Bronchial epithelial cell (primary cell): ENCODE data around the gene HS3ST3B1. TPM values are rescaled to one million over a fixed set of nuclear protein-coding genes. Genes with fewer than 3 reads are reported as not detected.

ENCODE experiments used
- DNase-seq: peaks from one replicate; pipeline ENCODE4 v3.0.0-alpha.2; 2010; ENCODE audit warnings: low read depth
- FAIRE-seq: peaks from 2 replicates; lab custom pipeline; 2011; peaks lifted over from hg19 to GRCh38; lab: Jason Lieb, UNC
- H3K27me3 ChIP-seq: 2 replicates; pipeline ENCODE4 v1.5.1; 2011; ENCODE audit warnings: low read length; ENCODE audit not compliant: control insufficient read depth, insufficient read depth
- H3K36me3 ChIP-seq: 2 replicates; pipeline ENCODE4 v1.5.1; 2011; ENCODE audit warnings: low read length; ENCODE audit not compliant: control insufficient read depth, insufficient read depth
- H3K4me3 ChIP-seq: 2 replicates; pipeline ENCODE4 v1.5.1; 2011; ENCODE audit warnings: mild to moderate bottlenecking, low read depth, low read length, control low read depth
- total RNA-seq: library from RNA; depleted of rRNA; stranded (reverse); fragments of >200 nt; gene quantifications from 2 replicates; pipeline ENCODE4 v1.2.1, GENCODE V29; 2014
- TF ChIP-seq, protein P1 (sequence below): IDR thresholded peaks from 2 replicates; pipeline ENCODE4 v1.5.1; 2011; ENCODE audit warnings: mild to moderate bottlenecking, moderate library complexity, low read length, control low read depth, inconsistent platforms; ENCODE audit not compliant: insufficient read depth, severe bottlenecking

Gene HS3ST3B1
- total RNA-seq, 1 donor from 2014 or later = 0.53 TPM

DNA sequence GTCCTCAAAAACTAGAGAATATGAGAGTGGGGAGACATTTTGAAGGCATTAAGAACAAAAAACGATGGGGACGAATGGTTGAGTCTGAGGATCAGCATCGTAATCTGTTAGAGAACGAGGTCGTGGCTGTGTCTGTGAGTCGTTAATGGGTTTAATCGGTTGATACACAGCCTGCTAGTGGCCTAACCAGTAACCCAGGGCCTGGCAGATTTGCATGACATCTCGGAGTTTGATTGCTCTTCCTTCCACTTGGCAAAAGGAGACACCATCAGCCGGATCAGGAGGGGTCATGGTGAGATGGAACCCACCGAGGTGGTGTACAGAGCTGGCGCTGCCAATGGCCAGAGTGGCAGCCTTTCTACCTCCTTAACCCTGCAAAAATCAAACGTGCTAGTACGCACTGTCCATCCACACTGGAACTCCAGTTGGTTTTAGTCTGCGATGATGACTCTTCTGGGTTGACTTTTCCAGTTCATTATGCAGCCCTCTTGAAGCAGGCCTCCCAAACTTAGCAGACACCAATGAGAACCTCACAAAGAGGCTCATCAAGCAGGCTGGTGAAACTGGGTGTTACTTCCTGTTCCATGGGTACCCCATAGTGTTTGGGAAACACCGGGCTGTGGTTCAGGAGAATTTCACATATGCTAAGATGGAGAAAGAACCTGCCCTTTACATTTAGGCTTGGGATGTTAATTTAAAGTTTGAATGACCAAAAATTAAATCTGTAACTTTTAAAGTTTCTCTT, 4.1 kb downstream of the HS3ST3B1 start:
- Histone ChIP-seq H3K27me3 (peaks cover 14% of the 10 kb centered on the region), H3K4me3 (no peak overlapping the region), H3K36me3 (no peaks in the 10 kb centered on the region)
- no peak for FAIRE-seq
- TF ChIP-seq, protein P1, sequence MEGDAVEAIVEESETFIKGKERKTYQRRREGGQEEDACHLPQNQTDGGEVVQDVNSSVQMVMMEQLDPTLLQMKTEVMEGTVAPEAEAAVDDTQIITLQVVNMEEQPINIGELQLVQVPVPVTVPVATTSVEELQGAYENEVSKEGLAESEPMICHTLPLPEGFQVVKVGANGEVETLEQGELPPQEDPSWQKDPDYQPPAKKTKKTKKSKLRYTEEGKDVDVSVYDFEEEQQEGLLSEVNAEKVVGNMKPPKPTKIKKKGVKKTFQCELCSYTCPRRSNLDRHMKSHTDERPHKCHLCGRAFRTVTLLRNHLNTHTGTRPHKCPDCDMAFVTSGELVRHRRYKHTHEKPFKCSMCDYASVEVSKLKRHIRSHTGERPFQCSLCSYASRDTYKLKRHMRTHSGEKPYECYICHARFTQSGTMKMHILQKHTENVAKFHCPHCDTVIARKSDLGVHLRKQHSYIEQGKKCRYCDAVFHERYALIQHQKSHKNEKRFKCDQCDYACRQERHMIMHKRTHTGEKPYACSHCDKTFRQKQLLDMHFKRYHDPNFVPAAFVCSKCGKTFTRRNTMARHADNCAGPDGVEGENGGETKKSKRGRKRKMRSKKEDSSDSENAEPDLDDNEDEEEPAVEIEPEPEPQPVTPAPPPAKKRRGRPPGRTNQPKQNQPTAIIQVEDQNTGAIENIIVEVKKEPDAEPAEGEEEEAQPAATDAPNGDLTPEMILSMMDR = no peak
- DNase-seq = no peak

DNA sequence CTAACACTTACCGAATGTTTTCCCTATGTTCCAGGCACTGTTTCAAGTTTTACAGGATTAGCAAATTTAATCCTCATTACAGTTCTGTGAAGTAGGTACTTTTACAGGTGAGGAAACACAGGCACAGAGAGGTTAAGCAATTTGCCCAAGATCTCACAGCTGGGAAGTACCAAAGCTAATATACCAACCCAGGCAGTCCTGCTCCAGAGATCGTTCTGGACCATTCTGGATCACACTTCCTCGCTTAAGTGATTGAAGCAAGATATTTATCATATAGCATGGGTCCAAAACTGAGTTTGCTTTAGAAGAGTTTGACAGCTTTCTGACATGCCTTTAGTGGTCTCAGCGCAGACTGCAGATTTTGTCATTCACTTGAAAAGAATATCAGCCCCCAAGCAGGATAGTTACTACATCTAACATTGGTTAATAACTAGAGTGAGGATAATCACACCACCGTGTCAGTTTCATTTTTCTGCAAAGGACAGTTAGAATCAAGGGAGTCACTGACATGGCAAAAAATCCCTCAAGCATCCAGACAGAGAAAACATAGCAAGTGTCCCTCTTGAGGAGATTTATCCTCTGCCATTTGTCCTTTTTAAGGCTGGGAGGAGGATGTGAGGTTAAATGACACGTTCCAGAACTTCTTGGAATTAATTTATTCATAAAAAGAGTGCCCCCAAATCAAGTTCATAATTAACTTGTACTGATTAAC, 5.1 kb downstream of the HS3ST3B1 start:
- Histone ChIP-seq H3K27me3 (peaks cover 14% of the 10 kb centered on the region), H3K4me3 (no peak overlapping the region), H3K36me3 (no peaks in the 10 kb centered on the region)
- FAIRE-seq (no peak), DNase-seq (no peak)
- TF ChIP-seq, protein P1 = no peak

DNA sequence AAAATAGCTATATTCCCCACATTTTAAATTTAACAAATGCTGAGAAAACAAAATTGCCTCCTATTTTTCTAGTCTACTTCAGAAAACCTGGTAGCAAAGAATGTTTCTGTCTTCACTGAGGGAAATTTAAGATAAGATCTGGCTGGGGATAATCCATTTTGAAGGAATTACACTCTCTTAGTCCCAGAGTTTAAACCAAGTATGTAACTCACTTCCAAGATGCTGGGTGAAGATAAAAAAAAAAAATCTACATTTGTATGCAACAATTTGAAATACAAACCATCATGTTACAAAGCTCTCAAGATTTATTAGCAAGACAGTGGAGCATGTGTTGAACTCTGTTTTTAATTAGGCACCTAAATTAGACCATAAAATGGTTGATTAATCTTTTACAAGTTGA, 5.7 kb downstream of the HS3ST3B1 start:
- DNase-seq (no peak), FAIRE-seq (no peak)
- H3K4me3 ChIP-seq = no peak overlapping the region
- TF ChIP-seq, protein P1 = no peak
- H3K36me3 ChIP-seq = no peaks in the 10 kb centered on the region
- peaks cover 14% of the 10 kb centered on the region for H3K27me3 ChIP-seq

DNA sequence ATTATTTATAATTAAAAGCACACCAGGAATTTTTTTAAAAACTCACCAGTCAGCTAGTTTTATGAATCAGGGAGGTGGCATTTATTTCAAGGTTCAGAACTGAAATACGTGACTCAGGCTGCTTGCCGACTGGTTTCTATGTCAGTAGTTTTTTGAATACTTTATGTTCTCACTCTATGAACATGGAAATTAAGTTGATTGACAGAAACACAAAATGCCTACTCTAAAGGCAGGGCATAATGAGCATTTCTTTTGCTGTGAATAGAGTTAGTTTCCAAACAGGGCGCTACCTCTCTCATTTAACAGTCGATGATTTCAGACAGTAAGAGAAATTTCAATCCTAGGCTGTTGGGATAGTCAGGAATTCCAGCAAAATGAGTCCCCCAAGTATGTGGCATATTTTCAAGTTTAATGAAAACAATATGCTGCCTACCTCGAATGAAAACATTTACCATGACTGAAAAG, 6.7 kb downstream of the HS3ST3B1 start:
- no peak overlapping the region for H3K4me3 ChIP-seq

DNA sequence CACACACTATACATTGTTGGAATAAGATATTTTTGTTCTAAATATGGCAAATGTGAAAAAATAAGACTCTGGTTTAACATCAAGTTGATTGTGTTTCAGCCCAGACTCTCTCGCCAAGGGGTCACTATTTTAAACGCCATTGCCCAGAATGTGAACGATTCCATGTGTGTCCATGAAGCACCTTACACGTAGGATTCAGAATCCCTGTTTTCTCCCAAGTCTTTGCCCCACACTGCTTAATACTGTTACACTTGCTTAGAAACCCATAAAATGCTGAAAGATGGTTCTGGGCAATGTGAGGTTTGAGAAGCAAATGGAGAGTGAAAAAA, 7.7 kb downstream of the HS3ST3B1 start:
- no peak for DNase-seq
- H3K4me3 ChIP-seq = peak overlapping the region; percentile 55
- TF ChIP-seq, protein P1 = no peak
- no peaks in the 10 kb centered on the region for H3K36me3 ChIP-seq
- H3K27me3 ChIP-seq = peaks cover 6% of the 10 kb centered on the region
- no peak for FAIRE-seq

More for the DNA sequence above, 6.7 kb downstream of the HS3ST3B1 start:
- H3K36me3 ChIP-seq = no peaks in the 10 kb centered on the region
- H3K27me3 ChIP-seq = peaks cover 14% of the 10 kb centered on the region
- TF ChIP-seq, protein P1 = no peak
- DNase-seq (peak; percentile 72), FAIRE-seq (no peak)
